GM18519 (cell line): ENCODE measurements around the gene WDR18.
A peak's percentile ranks its signal among the peaks of the same experiment; 100 is the strongest.
"Not testable (repeated sequence)": the region's sequence is repeated elsewhere in the genome, so short reads cannot be mapped to it uniquely, and the experiment has no call there.

ENCODE experiments used
- ATAC-seq: cut with Tn5 transposase; IDR thresholded peaks from one replicate; pipeline ENCODE4 v1.9.1; 2021; ENCODE audit warnings: mild to moderate bottlenecking, moderate library complexity; ENCODE audit not compliant: unreplicated experiment, low FRiP score

The WDR18 gene

GRCh38 chr19:1017115-1017905 lies 33.2 kb downstream of the WDR18 start:
- ATAC-seq: no peak

- ATAC-seq: no peak
Measured at GRCh38 chr19:1017906-1018305, 33.8 kb downstream of the WDR18 start.

- ATAC-seq: no peak
Measured at GRCh38 chr19:1018393-1018792, 34.2 kb downstream of the WDR18 start.

- no peak for ATAC-seq
Measured at GRCh38 chr19:1018932-1019615, 34.9 kb downstream of the WDR18 start.

GRCh38 chr19:1019616-1019961 lies 35.4 kb downstream of the WDR18 start:
- no peak for ATAC-seq

GRCh38 chr19:1019980-1020867 lies 36.1 kb downstream of the WDR18 start:
- ATAC-seq: no peak

GRCh38 chr19:1020868-1021425 lies 36.8 kb downstream of the WDR18 start, which contains the start of gene TMEM259:
TMEM259 (minus strand) TSS chr19:1021123; CDS start chr19:1020996, 127 bp downstream.
- ATAC-seq: peak; percentile 54

GRCh38 chr19:1023883-1024188 lies 39.7 kb downstream of the WDR18 start:
- not testable (repeated sequence) for ATAC-seq

GRCh38 chr19:1025080-1025479 lies 40.9 kb downstream of the WDR18 start:
- ATAC-seq: not testable (repeated sequence)

- ATAC-seq: no peak
Measured at GRCh38 chr19:1025960-1026782, 42.0 kb downstream of the WDR18 start, which contains the start of gene CNN2. CNN2 (plus strand) TSS chr19:1026608; CDS start chr19:1026662, 54 bp downstream.

- no peak for ATAC-seq
Measured at GRCh38 chr19:1026783-1027649, 42.9 kb downstream of the WDR18 start.

- no peak for ATAC-seq
Measured at GRCh38 chr19:1027650-1028061, 43.5 kb downstream of the WDR18 start.

- ATAC-seq: no peak
Measured at GRCh38 chr19:1028062-1028926, 44.1 kb downstream of the WDR18 start.

- no peak for ATAC-seq
Measured at GRCh38 chr19:1032264-1032867, 48.2 kb downstream of the WDR18 start.

- ATAC-seq: no peak
Measured at GRCh38 chr19:1035998-1036621, 52.0 kb downstream of the WDR18 start.

GRCh38 chr19:1037621-1038064 lies 53.5 kb downstream of the WDR18 start:
- no peak for ATAC-seq
